NCI-H187 treated with DMSO at 0.1 percent for 48 hours (cell line): Measurements from ENCODE around the gene NMRAL1.

Experiments
- DNase-seq: peaks from one replicate; lab custom pipeline; 2025; lab: John Stamatoyannopoulos, UW

NMRAL1 gene

DNA sequence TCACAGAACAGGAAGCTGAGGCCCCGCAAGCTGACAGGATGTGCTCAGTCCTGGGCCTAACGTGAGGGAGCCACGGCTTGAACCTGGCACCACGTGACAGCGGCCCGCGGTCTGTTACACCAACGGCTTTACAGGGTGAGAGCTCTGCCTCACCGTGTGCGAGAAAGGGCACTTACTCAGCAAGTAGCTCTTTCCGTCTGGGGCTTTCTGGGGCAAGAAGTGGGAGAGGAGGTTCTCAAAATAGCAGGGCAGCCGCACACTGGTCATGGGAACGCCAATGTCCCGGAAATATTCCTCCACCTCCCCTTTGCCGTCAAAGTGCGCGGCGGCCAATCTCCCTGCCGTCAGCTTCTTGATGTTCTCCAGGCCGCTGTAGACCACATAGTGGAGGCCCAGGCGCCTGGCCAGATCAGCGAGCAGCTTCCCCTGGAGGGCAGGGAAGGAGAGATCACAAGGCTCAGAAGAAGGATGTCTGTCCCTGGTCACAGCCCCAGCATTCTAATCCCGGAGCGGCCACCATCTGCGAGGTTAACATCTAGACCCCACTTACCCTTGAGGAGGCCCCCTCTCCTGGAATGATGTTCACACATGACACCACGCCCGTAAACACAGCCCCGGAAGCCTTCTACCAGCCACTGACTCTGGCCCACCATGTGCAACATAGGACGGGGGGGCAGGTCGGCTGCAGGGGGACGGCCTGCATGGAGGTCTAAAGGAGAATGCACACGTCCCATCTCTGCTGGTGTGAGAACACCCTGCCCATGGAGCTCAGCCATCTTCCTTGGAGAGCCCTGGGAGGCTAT, 8.2 kb downstream of the NMRAL1 start:
- no peak for DNase-seq

DNA sequence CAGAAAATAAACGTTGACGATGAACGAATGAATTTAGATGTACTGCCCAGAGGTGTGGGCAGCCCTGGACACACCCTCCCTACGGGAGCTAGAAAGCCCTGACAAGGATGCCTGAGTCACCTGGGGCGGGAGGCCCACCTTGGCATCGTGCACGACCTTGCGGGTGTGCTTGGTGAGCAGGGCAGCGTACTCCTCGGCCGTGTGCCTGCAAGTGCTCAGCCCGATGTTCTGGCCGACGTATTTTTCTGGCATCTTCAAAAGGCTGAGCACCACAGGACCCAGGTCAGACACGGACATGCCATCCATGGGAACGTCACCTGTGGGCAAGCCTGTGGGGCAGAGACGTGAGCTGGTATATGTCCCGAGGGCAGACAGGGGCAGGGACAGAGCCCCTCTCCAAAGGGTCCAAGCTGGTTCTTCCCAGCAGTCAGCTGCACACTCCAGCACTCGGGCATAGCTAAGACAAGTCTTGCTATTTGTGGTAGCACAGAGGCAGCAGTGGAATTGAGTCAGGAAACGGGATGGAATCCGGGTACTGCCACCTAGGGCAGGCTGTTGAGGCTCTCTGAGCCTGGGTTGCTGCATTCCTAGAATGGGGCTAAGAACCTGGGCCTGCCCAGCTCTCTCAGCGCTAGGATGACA, 10.8 kb downstream of the NMRAL1 start:
- DNase-seq = no peak

DNA sequence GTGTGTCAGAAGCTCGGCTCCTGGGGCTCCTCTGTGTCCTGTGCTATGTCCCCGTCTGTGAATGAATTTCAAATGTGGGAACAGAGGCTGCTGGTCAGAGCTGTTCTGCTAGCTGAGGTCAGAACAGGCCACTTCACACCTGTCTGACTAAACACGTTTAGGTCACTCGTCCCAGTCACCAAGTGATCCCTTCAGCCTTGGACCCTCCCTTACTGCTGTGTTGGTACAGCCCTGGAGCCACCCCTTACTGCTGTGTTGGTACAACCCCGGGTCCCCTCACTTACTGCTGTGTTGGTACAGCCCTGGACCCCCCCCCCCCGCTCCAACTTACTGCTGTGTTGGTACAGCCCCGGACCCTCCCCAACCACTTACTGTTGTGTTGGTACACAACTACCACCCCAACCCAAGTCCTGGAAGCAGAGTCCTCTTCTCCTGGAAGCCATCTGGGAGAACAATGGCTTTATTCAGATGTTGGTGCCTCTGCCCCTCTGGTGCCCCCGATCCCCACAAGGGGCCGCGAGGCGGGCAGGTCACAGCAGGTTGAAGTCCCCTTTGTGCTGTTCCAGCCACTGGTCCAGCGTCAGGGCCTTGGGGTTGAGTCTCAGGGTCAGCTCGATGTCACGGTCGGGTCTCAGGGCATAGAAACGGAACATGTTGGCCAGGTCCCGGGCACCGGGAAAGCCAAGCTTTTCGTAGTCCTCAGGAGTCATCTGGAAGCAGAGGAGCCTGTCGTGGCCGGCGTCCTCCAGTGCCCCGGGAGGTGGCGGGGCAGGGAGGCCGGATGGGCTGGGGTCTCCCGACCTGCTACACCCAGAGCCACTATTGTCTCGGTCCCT, 13.0 kb downstream of the NMRAL1 start:
- DNase-seq = no peak

DNA sequence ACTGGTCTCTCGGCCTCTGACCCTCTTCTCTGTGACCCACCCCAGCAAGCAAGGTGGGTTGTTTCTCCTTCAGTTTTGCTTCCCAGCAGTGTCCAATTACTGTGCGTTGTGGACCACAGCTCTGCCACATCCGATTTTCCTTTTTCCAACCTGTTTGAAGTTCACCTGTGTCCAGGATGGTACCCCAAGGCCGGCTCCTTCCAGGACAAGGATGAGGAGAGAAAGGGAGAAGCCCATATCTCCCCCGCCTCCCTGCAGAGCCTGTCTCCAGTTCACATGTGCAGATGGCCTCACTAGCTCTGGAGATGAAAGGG, 13.5 kb downstream of the NMRAL1 start:
- no peak for DNase-seq

DNA sequence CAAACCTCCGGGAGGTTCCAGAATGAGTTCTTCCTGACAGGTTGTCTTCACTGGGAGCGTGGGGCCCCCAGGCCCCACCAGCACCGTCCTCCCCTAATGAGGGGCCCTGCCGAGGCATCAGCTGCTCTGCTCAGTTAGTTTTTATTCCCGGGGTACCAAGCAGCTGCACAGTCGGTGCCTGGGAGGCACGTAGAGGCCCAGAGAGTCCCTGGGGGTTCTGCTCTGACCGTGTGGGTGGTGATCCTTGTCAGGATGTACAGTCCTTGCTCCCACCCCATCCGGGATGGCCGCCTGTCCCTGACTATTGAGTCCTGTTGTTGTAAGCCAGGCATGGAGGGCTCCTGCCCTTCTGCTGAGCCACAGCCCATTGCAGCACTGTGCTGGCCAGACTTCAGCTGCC, 18.5 kb downstream of the NMRAL1 start:
- no peak for DNase-seq

DNA sequence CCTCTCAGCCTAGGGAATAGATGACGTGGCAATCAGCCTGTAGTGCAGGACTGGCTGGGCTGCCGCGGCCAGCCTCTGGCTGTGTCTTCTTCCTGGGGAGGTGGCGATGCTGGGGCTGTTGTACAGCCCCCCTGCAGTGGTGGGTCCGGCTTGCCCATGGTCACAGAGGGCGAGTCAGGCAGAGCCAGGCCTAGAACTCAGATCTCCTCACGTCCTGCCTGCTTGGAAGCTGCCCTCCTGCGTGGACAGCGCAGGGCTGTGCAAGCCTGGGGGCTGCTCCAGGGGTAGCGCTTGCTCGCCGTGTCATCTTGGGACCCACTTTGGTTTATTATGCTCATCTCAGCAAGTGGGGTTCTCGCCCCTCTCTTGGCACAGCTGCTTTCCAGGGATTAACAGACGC, 19.3 kb downstream of the NMRAL1 start:
- no peak for DNase-seq

DNA sequence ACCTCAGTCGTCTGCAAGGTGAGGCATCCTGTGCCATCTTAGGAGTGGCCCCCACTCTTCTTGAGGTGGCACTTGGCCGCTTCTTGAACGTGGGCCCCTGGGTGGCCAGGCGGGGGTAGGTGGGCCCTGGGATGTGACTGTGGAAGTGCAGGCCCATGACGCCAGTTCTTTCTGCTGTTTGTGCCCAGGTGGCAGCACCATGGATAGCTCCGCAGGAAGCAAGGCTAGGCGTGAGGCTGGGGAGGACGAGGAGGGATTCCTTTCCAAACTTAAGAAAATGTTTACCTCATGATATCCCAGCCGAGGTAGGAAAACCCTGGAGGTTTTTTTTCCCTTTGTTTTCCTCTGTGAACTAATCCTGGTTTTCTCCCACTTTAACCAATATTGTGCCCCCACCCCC, 19.8 kb downstream of the NMRAL1 start:
- DNase-seq = no peak

DNA sequence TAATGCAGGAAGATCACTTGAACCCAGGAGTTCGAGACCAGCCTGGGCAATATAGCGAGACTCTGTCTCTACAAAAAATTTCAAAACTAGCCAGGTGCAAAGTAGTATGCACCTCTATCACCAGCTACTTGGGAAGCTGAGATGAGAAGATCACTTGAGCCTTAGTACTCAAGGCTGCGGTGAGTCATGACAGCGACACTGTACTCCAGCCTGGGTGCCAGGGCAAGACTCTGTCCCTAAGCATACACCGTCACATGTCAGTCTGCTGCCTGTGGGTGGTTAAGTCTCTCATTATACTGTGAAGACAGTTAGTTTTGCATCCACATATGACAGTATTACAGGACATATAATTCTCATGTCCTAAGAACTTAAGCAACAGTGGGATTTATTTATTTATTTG, 21.8 kb downstream of the NMRAL1 start:
- DNase-seq = no peak

DNA sequence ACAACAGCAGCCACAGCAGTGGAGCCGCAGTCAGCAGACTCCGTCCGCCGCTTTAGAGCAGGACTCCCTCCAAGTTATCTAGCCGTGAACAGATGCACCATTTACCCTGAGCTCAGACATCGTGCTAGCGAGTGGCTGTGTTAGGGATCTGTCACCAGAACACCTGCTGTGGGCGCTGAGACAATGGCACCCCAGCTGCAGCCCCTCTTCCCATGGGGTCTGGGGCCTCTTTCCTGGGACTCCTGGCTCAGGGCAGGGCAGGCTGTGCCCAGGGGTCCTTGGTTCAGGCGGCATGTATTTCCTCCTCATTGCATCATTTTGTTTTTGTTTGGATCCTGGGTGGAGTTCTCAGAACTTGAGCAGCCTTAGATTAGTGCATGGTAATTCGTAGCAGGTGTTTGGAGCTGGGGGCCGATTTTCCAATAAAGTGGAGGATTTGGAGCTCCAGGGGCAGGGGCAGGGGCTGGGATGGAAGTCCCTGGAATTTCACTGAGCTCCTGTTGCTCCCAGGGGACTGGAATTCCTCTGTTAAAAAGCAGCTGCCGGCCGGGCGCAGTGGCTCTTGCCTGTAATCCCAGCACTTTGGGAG, 23.4 kb downstream of the NMRAL1 start:
- no peak for DNase-seq

DNA sequence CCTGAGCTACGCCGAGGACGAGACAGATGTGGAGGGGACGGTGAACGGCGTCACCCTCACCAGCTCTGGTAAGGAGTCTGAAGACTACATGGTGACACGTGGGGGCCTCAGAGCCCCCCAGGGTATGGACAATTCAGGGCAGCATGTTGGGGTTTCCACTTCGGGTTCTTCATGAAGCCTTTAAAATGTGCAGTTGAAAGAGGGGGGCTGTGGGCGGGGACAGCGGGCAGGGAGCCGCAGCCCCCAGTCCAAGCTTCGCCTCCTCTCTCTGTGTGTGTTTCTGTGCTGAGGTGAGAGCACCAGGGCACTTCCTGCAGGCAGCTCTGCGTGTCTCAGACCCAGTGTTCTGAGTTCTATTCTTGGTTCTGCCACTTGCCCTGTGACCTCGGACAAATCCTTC, 24.0 kb downstream of the NMRAL1 start:
- DNase-seq = no peak

DNA sequence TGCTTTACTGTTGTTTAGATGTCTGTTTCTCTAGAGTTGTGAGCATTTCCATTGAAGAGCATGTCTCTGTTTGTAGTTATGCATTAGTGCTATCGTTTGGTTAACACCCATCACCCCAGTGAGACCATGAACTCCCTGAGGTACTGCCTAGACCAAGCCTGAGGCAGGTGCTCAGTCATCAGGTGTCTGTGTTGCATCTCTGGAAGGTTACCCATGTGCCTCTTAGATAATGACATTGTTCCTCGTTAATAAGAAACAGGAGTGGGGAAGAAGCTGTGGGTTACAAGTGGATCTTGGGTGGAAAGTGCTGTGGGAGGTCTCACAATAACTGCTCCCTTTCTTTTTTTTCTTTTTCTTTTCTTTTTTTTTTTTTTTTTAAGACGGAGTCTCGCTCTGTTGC, 30.4 kb downstream of the NMRAL1 start:
- DNase-seq = no peak

DNA sequence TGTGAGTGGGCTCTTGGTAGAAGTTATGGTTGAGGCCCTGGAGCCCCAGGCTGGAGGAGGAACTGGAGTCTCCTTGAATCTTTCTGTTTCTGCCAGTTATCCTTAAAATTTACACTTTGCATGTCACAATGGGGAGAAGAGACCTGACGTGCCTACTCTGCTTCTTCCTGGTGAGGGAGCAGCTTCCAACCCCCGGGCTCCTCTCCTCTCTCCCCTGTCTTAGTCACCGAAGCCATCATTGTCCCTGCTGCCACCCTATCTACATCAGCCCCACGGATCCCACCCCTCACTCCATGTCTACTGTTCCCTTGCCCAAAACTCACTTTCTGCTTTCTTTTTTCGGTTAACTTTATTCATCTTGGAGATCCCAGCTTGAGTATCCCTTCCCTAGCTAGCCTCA, 31.2 kb downstream of the NMRAL1 start:
- DNase-seq = no peak

DNA sequence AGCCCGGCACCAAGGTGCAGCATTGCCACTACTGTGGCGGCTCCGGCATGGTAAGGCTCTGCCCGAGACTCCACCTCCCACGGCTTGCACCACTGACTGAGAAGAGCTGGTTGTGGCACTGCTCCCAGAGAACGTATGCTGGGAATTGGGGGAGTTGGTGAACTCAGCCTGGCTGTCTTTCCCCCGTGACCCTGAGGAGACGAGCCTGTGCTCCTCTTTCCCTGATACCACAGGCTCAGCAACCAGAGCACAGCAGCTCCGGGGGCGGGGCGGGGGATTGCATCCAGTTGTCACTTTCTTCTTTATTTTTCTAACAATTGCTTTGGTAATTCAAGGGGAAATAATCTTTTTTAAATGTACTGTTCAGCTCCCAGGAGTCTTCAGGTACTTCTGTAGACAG, 32.1 kb downstream of the NMRAL1 start:
- DNase-seq = no peak

DNA sequence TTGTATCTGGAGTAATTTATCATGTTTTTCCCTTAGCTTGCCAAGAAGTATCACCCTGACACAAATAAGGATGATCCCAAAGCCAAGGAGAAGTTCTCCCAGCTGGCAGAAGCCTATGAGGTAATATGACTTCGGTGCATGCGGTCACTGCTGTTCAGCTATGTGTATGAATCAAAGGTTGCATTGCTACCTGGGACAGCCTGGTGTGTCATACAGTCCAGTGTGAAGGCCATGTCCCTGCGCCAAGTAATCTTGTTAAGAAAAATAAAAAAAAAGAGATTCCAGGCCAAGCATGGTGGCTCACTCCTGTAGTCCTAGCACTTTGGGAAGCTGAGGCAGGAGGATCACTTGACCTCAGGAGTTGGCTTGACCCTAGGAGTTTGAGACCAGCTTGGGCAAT, 37.1 kb downstream of the NMRAL1 start:
- DNase-seq = no peak

DNA sequence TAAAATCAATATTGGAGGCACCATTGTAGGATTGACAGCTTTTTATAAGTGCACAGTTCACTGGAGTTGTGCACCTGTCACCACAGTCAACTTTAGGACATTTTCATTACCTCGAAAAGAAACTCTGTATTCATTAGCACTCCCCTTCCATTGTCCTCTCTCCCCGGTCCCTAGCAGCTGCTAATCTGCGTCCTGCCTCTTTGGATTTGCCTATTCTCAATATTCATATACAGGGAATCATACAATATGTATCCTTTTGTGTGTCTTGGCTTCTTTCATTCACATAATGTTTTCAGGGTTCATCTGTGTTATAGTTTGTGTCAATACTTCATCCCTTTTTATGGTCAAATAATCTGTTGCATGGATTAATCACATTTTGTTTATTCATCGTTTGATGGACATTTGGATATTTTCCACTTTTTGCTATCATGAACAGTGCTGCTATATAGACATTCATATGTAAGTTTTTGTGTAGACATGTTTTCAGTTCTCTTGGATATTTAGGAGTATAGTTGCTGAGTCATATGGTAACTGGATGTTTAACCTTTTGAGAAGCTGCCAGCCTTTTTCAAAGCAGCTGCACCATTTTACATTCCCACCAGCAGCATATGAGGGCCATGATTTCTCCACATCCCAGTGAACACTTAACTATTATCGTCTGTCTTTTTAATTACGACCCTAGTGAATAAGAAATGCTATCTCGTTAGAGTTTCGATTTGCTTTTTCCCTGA, 38.9 kb downstream of the NMRAL1 start:
- DNase-seq = no peak

DNA sequence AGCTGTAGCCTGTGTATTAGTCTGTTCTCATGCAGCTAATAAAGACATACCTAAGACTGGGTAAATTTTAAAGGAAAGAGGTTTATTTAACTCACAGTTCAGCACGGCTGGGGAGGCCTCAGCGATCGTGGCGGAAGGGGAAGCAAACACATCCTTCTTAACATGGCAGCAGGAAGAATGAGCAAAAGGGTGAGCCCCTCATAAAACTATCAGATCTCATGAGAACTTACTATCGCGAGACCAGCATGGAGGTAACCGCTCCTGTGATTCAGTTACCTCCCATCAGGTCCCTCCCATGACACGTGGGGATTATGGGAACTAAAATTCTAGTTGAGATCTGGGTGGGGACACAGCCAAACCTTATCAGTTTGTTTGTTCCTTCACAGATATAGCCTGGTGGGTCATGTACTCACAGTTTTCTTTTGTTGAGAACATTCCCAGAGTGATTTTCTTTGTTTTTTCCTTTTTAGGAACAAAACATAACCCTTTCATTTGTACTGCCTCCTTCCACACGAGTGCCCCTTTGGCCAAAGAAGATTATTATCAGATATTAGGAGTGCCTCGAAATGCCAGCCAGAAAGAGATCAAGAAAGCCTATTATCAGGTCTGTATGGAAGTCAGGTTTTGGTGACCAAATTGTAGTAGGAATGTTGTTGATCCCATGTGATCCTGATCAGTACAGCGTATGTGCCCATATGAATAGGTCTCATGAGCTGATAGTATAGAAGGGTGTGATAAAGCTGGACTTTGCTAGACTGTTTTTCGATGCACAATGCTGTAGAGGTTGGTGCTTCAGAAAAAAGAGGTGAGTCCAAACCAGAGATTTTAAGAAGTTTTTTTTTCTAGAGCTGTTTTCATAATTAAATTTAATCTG, 40.3 kb downstream of the NMRAL1 start:
- DNase-seq = no peak

DNA sequence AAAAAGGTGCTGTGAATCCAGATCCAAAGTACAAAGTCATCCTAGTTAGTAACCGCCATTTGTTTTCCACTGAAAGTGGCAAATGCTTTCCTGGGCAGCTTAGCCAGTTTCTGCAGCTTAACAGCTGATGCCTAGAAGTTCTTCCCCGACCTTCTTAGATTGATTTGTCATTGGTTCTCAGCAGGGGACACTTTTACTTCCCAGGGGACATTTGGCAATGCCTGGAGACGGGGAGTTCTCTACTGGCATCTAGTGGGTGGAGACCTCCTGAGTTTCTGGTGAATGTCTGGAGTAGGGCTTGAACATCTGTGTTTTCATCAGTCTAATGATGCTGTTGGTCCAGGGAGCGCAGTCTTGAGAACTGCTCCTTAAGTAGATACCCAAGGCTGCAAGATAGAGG, 41.2 kb downstream of the NMRAL1 start:
- no peak for DNase-seq

DNA sequence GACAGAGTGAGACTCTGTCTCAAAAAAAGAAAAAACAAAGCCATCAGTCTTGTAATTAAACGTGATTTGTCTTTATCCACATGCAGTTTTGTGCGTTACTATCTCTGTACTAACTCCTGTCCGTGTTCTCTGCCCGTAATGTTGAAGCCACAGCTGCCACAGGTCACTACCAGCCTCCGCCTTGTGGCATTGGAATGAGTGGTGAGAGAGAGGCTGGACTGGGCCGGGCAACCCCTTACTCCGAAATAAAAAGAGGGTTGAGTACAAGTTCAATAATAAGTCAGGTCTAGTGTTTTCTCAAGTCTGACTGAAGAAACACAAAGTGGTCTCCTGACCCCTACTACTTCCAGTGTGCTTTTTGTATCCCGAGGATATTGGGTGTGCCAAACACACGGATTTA, 43.4 kb downstream of the NMRAL1 start:
- DNase-seq = no peak

DNA sequence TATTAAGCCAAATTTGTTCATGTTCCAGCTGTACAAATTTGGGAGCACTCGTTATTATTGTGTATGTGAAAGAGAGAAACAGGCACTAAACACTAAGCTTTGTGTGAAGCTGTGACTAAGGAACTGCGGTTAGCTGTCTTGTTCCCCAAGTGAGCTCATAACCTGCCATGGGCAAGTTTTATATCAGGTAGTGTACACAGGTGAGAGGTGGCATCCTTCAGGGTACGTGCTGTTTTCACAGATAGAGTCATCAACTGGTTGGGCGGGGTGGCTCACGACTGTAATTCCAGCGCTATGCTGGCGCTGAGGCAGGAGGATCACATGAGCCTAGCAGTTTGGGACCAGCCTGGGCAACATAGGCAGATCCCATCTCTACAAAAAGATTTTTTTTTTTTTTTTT, 45.9 kb downstream of the NMRAL1 start:
- DNase-seq = no peak

DNA sequence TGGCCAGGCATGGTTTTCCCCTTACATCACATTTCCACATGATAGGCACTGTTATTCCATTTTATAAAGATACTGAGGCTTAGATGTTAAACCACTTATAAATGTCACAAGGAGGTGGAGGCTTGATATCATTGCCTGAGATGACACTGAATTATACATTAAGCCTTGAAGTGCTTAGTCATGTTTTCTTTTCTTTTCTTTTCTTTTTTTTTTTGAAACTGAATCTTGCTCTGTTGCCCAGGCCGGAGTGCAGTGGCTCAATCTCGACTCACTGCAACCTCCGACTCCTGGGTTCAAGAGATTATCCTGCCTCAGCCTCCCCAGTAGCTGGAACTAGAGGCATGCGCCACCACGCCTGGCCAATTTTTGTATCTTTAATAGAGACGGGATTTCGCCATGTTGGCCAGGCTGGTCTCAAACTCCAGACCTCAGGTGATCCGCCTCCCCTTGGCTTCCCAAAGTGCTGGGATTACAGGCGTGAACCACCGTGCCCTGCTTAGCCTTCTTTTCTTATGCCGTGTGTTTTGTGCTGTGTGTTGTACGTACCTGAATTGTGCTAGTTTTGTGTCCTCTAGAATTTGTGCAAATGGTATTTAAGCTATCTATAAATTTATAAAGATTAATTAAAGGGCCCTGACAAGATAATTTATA, 47.6 kb downstream of the NMRAL1 start:
- no peak for DNase-seq
